ENCODE measurements around the gene KLF13. TPM values are rescaled to one million over a fixed set of nuclear protein-coding genes. Genes with fewer than 3 reads are reported as not detected.

KLF13 gene
- polyA plus RNA-seq, 2 of the 4 experiments (the other 2 are of a cell fraction), result 53.5 TPM

- H3K4me1 ChIP-seq, result peaks cover 26% of the 10 kb centered on the region
- H3K9me3 ChIP-seq, result no peaks in the 10 kb centered on the region
- WGBS (ENCODE audit: missing lambda C conversion rate), result 82% methylated on average over 4 of the region's 4 CpGs
- ChIA-PET POLR2A (no interaction called here), CTCF (interaction anchor here (0.8 kb wide), 1 partner anchor 104 kb away, joined by 5 read pairs; no protein-coding TSS in a partner anchor)
- H3K27ac ChIP-seq, result no peak overlapping the region
- FAIRE-seq, result no peak
- H3K4me3 ChIP-seq, result no peak overlapping the region
- ATAC-seq, result no peak
- H3K4me2 ChIP-seq, result no peak overlapping the region
- no peak for DNase-seq (ENCODE audit: low read depth in 1 of 2, low spot score in 1 of 2)
- TF ChIP-seq CBX2 (IDR thresholded peaks at IDR 0.05; ENCODE audit: borderline replicate concordance, low read depth), result no peak
- no peak for TF ChIP-seq ESRRA (IDR thresholded peaks at IDR 0.05; ENCODE audit: borderline replicate concordance, low read length)
- no peak for TF ChIP-seq HEYL (CRISPR knock-in tag; IDR thresholded peaks at IDR 0.05)
- TF ChIP-seq FOXS1 (CRISPR knock-in tag; IDR thresholded peaks at IDR 0.05), result no peak
- TF ChIP-seq HOXB13 (CRISPR knock-in tag; IDR thresholded peaks at IDR 0.05; ENCODE audit: low read depth), result no peak
- no peak for TF ChIP-seq RCOR1 (IDR thresholded peaks at IDR 0.05; ENCODE audit: low read depth, low read length)
- no peak for TF ChIP-seq ZNF302 (CRISPR knock-in tag; IDR thresholded peaks at IDR 0.05)
- no peak for TF ChIP-seq PHF8 (IDR thresholded peaks at IDR 0.05; ENCODE audit: borderline replicate concordance, low read depth)
- TF ChIP-seq ZSCAN20 (CRISPR knock-in tag; IDR thresholded peaks at IDR 0.05), result no peak
These were observed 4.2 kb downstream of the KLF13 start for GRCh38 chr15:31330836-31331235.

- ChIA-PET CTCF (no interaction called here), POLR2A (no interaction called here)
- ATAC-seq, result no peak
- WGBS (ENCODE audit: missing lambda C conversion rate), result 79% methylated on average over 5 of the region's 5 CpGs
- no peaks in the 10 kb centered on the region for H3K9me3 ChIP-seq
- H3K27ac ChIP-seq, result no peak overlapping the region
- FAIRE-seq, result no peak
- H3K4me3 ChIP-seq, result no peak overlapping the region
- DNase-seq (ENCODE audit: low read depth in 1 of 2, low spot score in 1 of 2), result no peak
- peaks cover 31% of the 10 kb centered on the region for H3K4me1 ChIP-seq
- H3K4me2 ChIP-seq, result no peak overlapping the region
- TF ChIP-seq CBX2 (IDR thresholded peaks at IDR 0.05; ENCODE audit: borderline replicate concordance, low read depth) (no peak), NFE2L2 (conservative IDR thresholded peaks at IDR 0.05; ENCODE audit: low read length) (no peak), ZNF302 (CRISPR knock-in tag; IDR thresholded peaks at IDR 0.05) (no peak), ATOH8 (CRISPR knock-in tag; IDR thresholded peaks at IDR 0.05; ENCODE audit: low read depth) (no peak), PBX3 (IDR thresholded peaks at IDR 0.05) (no peak), ZC3H11A (IDR thresholded peaks at IDR 0.05) (no peak)
These were observed 4.8 kb downstream of the KLF13 start for GRCh38 chr15:31331389-31331788.

GRCh38 chr15:31332020-31332680 is 5.5 kb downstream of the KLF13 start:
- TF ChIP-seq TP53 (CRISPR knock-in tag; IDR thresholded peaks at IDR 0.05) (no peak), PBX3 (IDR thresholded peaks at IDR 0.05) (no peak), NR3C1 (IDR thresholded peaks at IDR 0.05) (no peak), HES2 (IDR thresholded peaks at IDR 0.05) (no peak), ZNF302 (CRISPR knock-in tag; IDR thresholded peaks at IDR 0.05) (no peak), CEBPB (IDR thresholded peaks at IDR 0.05) (no peak), ZSCAN20 (CRISPR knock-in tag; IDR thresholded peaks at IDR 0.05) (no peak), EP300 (IDR thresholded peaks at IDR 0.05) (no peak), HDAC2 (IDR thresholded peaks at IDR 0.05) (no peak), ESRRA (IDR thresholded peaks at IDR 0.05; ENCODE audit: borderline replicate concordance, low read length) (no peak), ATOH8 (CRISPR knock-in tag; IDR thresholded peaks at IDR 0.05; ENCODE audit: low read depth) (no peak), POLR2A (IDR thresholded peaks at IDR 0.05; ENCODE audit: low read length) (no peak), EHF (CRISPR knock-in tag; IDR thresholded peaks at IDR 0.05) (no peak)
- ChIA-PET CTCF (interaction anchor here (1.2 to 1.7 kb wide), 3 partner anchors 103 to 156 kb away, joined by 3 to 8 read pairs (median 7); no protein-coding TSS in a partner anchor), POLR2A (no interaction called here)
- no peak for FAIRE-seq
- no peak for DNase-seq (ENCODE audit: low read depth in 1 of 2, low spot score in 1 of 2)
- WGBS (ENCODE audit: missing lambda C conversion rate), result 91% methylated on average over 9 of the region's 9 CpGs
- Histone ChIP-seq H3K9me3 (no peaks in the 10 kb centered on the region), H3K4me3 (no peak overlapping the region), H3K4me2 (no peak overlapping the region), H3K4me1 (peaks cover 34% of the 10 kb centered on the region), H3K27ac (no peak overlapping the region)
- ATAC-seq, result no peak

All from A549 (cell line).